SK-N-SH treated with all-trans-retinoic acid at 6 μM for 48 hours (cell line): Measurements from ENCODE around the gene GAPVD1.

ENCODE experiments used
- PPARA ChIP-seq: fragments of 250-450 bp; sonication (Bioruptor Pico); IDR thresholded peaks from 2 replicates; pipeline ENCODE4 v1.5.0; 2020; ENCODE audit warnings: mild to moderate bottlenecking, borderline replicate concordance
- RARB ChIP-seq: fragments of 250-450 bp; sonication (Bioruptor Pico); IDR thresholded peaks from 2 replicates; pipeline ENCODE4 v1.8.0; 2021; ENCODE audit warnings: mild to moderate bottlenecking, moderate library complexity
- TF ChIP-seq, protein P1 (sequence below): fragments of 250-450 bp; sonication (Bioruptor Pico); IDR thresholded peaks from 2 replicates; pipeline ENCODE4 v1.8.0; 2020; ENCODE audit warnings: mild to moderate bottlenecking, moderate library complexity, borderline replicate concordance

DNA sequence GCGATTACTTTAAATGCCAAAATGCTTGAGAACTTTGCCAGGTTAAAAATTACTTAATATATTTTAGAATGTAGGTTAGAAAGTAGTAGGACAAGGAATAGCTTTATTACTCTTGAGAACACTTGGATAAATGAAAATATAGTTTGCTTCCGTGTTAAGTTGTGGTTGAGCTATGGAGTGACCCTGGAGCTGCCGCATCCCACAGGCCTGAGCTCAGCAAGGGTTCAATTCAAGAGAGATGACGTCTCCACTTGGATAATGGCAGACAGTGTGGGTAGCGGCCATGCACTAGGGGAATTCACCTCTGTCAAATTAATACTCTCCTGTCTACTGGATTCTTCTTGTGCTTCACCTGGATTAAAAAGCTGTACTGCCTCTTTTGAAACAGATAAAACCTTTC is 105.0 kb downstream of the GAPVD1 start:
- TF ChIP-seq, protein P1, sequence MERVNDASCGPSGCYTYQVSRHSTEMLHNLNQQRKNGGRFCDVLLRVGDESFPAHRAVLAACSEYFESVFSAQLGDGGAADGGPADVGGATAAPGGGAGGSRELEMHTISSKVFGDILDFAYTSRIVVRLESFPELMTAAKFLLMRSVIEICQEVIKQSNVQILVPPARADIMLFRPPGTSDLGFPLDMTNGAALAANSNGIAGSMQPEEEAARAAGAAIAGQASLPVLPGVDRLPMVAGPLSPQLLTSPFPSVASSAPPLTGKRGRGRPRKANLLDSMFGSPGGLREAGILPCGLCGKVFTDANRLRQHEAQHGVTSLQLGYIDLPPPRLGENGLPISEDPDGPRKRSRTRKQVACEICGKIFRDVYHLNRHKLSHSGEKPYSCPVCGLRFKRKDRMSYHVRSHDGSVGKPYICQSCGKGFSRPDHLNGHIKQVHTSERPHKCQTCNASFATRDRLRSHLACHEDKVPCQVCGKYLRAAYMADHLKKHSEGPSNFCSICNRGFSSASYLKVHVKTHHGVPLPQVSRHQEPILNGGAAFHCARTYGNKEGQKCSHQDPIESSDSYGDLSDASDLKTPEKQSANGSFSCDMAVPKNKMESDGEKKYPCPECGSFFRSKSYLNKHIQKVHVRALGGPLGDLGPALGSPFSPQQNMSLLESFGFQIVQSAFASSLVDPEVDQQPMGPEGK (CRISPR knock-in tag), result no peak
- TF ChIP-seq PPARA (CRISPR knock-in tag) (no peak), RARB (CRISPR knock-in tag) (no peak)
